Posterior vena cava (tissue), 2 donors: ENCODE results near the gene AMZ1. TPM values are rescaled to one million over a fixed set of nuclear protein-coding genes. Genes with fewer than 3 reads are reported as not detected.
"Not testable (repeated sequence)": the region's sequence is repeated elsewhere in the genome, so short reads cannot be mapped to it uniquely, and the experiment has no call there.

Experiments used
- DNase-seq: peaks from one replicate; pipeline ENCODE4 v3.0.0-alpha.2; 2020; ENCODE audit warnings: low spot score
- intact Hi-C, 2 donors: fragments of 100-400 bp; cut with DNase I; formaldehyde crosslinking; loops; one replicate each; pipeline versions ENCODE4 v1.14.1 to v1.14.2; 2022 to 2023
- total RNA-seq, 2 donors: library from RNA; stranded (reverse); fragmentation: NEBNext Ultra II Directional; extraction: Animal tissue kit (Norgen Biotek cat#: 25700); gene quantifications; one replicate each; pipeline ENCODE4 v1.2.1, GENCODE V29; 2021
- donor health status: DM: yes; HTN: yes; CAD: no.
- donor health status: DM: yes; HTN: yes; CAD: no.

AMZ1 gene
- total RNA-seq, 2 donors from 2014 or later: 0.32 to 1.1 TPM

GRCh38 chr7:2730846-2731770 lies 43.1 kb downstream of the AMZ1 start:
- DNase-seq: peak; percentile 67

GRCh38 chr7:2732388-2732787 lies 44.4 kb downstream of the AMZ1 start:
- intact Hi-C loops: no loop called here

More at GRCh38 chr7:2730846-2731770, 43.1 kb downstream of the AMZ1 start:
- intact Hi-C loops: no loop called here

GRCh38 chr7:2732959-2733584 lies 45.1 kb downstream of the AMZ1 start:
- peak; percentile 91 for DNase-seq
- intact Hi-C loops: no loop called here

More at GRCh38 chr7:2732388-2732787, 44.4 kb downstream of the AMZ1 start:
- no peak for DNase-seq

DNA sequence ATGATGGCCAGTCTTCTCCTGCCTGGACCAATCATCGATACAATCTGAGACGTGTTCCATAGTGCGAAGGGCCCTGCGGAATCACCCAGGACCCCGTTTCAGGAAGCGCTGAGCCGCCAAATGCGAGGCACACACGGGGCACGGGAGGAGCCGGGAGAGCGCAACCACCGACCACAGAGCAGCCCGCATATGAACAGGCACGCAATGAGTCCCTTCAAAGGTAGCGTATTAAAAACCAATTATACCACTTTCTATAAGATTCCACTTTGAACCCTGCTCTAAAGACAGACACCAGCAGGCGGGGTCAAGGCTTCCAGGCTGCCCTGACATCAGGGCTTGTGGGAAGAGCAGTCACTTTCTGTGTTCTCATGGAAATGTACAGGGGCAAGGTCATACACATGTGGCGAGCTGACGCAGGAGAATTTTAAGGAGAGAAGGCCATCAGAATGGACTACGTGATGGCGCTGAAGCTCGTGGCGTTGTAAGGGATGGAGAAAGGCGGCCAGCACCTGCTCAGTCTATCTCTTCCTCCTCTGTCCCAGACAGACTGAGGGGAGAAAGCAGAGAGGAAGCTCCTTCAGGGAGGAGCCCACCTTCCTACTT lies 46.2 kb downstream of the AMZ1 start:
- intact Hi-C loops: no loop called here
- peak; percentile 69 for DNase-seq

DNA sequence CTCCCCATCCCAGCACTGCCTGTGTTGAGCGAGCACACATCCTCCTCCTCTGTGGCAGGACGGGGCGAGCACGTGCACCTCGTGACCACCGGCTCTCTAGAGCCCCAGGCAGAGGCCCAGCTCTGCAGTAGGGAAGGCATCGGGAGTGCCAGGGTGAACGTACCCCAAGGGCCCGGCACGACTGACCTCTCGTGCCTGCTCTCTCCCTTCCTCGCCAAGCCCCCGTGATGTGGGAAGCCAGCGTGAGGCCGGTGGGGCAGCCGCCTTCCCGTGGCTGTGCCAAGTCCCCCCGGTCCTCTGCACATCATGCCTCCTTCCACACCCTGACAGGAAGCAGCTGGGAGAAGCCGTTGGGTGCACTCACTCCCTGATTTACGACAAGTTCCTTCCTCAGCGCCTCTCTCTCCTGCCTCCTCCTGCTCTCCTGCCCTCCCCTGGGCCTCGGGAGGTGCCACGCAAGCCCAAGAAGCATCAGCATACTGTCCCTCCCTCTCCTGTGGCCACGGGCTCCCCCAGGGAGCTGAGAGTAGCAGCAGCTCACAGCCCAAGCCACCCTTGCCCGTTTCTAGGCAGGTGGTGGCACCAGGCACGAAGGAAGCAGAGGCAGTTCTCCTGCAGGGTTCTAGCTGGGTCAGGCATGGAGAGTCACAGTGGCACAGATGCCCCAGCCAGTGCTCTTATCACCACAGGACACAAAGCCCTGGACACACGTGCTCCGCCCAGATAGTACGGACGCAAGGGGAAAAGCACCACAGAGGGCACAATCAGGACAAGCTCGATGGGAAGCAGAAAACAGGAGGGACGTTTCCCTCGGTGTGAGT lies 47.0 kb downstream of the AMZ1 start:
- DNase-seq: peak; percentile 84
- intact Hi-C loops: no loop called here

- DNase-seq: peak; percentile 64
- intact Hi-C loops: no loop called here
These were observed 47.7 kb downstream of the AMZ1 start for GRCh38 chr7:2735744-2736143.

DNA sequence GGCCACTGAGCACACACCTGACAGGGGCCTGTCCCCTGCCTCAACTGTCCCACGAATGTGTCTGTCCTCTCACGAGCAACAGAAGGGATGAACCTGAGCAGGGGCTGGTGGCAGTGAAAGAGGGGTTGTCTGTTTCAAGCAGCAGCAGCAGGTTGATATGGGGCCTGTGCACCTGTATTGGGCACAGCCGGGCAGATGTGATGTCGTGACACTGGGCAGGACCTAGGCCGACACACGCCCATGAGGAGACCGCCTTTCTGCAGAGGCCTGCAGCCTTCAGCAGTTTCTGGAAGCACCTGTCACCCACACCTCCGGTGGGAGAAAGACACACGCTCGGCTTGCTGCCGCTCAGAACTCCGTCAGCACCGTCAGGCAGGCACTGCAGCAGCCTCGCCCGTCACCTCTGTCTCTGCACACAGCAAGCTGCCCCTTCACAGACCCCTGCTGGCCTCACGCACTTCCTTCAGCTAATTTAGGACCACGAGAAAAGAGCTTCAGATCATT lies 48.5 kb downstream of the AMZ1 start:
- intact Hi-C loops: no loop called here
- peak; percentile 74 for DNase-seq

GRCh38 chr7:2737005-2737743 lies 49.2 kb downstream of the AMZ1 start:
- intact Hi-C loops: not testable (repeated sequence)

GRCh38 chr7:2737771-2738540 lies 50.0 kb downstream of the AMZ1 start:
- DNase-seq: peak; percentile 81
- intact Hi-C loops: no loop called here

More at GRCh38 chr7:2737005-2737743, 49.2 kb downstream of the AMZ1 start:
- DNase-seq: peak; percentile 41

- intact Hi-C loops: no loop called here
These were observed 51.0 kb downstream of the AMZ1 start for GRCh38 chr7:2738766-2739549.

DNA sequence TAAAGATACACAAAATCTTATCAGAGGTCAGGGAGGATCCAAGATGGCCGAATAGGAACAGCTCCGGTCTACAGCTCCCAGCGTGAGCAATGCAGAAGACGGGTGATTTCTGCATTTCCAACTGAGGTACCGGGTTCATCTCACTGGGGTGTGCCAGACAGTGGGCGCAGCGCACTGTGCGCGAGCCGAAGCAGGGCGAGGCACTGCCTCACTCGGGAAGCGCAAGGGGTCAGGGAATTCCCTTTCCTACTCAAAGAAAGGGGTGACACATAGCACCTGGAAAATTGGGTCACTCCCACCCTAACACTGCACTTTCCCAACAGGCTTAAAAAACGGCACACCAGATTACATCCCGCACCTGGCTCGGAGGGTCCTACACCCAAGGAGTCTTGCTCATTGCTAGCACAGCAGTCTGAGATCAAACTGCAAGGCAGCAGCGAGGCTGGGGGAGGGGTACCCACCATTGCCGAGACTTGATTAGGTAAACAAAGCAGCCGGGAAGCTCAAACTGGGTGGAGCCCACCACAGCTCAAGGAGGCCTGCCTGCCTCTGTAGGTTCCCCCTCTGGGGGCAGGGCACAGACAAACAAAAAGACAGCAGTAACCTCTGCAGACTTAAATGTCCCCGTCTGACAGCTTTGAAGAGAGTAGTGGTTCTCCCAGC lies 55.7 kb downstream of the AMZ1 start:
- intact Hi-C loops, DNase-seq: not testable (repeated sequence)

More at GRCh38 chr7:2738766-2739549, 51.0 kb downstream of the AMZ1 start:
- DNase-seq: peak; percentile 76

GRCh38 chr7:2748684-2749083 lies 60.7 kb downstream of the AMZ1 start:
- DNase-seq, intact Hi-C loops: not testable (repeated sequence)

GRCh38 chr7:2750004-2750407 lies 62.0 kb downstream of the AMZ1 start:
- intact Hi-C loops: no loop called here
- DNase-seq: no peak

DNA sequence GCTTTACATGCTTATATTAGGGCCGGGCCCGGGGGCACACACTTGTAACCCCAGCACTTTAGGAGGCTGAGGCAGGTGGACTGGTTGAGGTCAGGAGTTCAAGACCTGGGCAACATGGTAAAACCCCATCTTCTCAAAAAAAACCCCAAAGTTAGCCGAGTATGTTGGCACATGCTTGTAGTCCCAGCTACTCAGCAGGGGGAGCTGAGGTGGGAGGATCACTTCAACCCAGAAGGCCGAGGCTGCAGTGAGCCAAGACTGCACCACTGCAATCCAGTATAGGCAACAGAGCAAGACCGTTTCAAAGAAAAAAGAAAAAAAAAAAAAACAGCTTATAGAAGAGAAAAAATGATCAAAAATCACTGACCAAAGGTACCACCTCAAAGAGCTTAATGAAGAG lies 63.1 kb downstream of the AMZ1 start:
- intact Hi-C loops: no loop called here
- no peak for DNase-seq

DNA sequence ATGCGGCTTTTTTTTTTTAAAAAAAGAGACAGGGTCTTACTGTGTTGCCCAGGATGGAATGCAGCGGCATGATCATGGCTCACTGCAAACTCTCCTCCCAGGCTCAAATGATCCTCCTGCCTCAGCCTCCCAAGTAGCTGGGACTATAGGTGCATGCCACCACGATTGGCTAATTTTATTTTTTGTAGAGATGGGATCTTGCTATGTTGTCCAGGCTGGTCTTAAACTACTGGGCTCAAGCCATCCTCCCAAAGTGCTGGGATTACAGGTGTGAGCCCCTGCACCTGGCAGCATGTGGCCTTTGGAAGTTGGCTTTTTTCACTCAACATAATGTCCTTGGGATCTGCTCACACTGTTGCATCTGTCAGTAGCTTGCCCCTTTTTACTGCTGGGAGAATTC lies 65.1 kb downstream of the AMZ1 start:
- no peak for DNase-seq
- intact Hi-C loops: no loop called here

GRCh38 chr7:2754086-2754485 lies 66.1 kb downstream of the AMZ1 start:
- no peak for DNase-seq
- intact Hi-C loops: no loop called here
